ENCODE measurements around the gene CYP1A2.

The CYP1A2 gene

GRCh38 chr15:74790080-74790916, 41.7 kb downstream of the CYP1A2 start:
- peak; percentile 76 for DNase-seq

GRCh38 chr15:74791007-74791406, 42.4 kb downstream of the CYP1A2 start:
- DNase-seq = no peak

DNA sequence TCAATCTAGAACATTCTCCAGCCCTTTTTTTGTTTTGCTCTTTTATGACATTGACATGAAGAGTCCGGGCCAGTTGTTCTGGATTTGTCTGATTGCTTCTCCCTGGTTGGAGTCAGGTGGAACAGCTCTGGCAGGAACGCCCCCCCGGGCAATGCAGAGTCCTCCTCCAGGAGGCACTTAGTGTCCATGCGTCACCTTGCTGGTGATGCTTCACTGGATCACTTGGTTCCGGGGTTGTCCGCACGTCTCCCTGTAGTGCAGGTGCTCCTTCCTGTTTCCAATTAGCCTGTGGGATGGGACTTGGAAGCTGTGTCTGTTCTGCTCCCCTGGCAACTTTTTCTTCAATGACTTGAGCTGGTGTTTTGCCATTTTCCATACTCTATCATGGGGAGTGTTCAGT, 43.0 kb downstream of the CYP1A2 start:
- DNase-seq = no peak

DNA sequence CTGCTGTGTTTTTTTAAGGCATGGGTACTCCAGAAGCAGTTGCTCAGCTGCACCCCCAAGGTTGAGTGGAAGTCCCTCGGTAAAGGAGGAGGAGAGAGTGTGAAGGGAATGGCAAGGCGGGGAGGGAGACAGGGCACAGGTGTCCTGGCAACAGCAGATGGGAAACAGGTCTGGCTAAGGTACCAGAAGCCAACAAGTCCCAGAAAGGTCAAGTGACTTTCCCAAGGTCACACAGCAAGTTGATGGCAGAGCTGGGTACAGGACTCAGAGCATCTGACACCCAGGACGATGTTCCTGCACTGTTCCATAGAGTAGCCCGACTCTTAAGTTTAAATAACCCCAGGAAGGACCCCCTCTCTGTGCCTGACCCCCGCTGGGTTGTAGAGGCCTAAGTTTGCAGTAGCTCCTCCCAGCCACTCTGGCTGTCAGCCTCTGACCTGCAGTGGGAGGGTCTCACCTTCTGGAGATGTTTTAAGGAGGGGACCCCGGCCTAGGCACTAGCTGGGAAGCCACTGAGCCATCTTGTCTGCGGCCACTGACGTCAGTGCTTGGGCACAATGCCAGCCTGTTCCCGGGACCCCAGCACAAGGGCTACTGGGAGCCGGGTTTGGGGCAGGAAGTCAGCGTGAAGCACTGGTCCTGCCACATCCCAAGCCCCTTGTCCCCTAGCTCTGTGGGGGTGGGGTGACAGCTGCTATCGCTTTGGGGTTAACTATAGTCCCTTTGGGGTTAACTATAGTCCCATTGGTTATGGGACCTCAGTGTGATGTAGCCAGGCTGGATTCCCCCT, 43.8 kb downstream of the CYP1A2 start:
- DNase-seq = no peak

DNA sequence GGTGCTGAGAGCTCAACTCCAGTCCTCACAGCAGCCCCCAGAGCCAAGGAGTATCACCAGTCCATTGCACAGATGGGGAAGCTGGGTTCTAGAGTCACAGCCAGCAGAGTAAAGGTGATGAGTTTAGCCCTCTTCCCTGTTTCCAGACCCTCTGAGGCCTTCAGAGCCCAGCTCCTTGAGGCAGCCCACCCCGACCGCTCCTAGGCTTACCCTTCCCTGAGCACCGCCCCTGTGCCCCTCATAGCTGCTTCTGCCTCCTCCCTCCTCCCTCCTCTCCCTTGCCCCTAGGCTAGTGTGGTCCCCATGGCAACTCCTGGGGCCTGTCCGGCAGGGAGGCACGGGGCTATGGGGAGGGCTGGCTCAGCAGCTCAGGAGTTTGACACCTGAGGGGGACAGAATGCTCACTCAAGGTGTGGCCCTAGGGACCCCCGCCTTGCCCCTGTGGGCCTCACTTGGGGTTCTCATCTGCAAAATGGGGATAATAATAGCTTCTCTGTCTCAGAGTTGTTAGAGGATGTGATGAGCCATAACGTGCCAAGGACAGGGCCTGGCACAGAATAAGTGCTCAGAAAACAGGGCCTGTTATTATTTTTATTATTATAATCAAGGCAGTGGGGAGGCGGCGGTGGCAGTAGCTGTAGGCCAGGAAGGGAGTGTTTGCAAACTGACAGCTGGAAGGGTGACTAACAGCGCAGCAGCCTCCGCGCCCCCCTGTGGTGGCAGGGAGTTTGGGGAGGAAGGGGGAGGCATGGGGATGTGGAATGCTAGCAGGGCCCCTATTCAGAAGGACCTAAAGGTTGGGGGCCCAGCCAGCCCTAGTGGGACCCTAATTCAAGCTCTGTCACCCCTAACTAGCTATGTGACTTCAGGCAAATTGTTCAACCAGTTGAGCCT, 44.7 kb downstream of the CYP1A2 start:
- DNase-seq = no peak

DNA sequence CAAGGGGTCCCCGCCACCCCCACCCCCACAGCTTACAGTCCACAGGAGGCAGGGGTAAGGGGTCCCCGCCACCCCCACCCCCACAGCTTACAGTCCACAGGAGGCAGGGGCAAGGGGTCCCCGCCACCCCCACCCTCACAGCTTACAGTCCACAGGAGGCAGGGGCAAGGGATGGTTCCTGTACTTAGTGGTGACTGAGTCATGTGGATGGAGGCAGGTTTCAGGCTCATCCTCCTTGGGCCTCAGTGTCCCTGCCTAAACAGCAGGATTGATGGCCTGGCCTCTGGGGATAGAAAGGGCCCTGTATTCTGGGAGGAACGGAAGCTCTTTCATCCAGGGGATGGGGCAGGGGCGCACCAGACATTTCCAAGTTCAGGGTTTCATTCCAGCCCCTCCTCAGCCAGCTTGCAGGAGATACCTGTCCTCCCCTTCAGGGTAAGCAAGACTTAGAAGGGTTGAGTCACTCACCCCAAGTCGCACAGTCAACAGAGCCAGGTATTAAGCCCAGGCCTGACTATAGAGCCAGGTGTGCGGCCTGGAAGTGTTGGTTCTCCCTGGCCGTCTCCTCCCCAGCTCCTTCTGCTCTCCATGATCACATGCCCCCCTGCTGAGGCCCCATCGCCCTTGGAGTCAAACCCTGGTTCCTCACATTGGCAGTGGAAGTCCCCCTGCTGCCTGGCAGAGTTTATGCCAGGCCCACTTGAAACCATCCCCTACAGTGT, 45.8 kb downstream of the CYP1A2 start:
- DNase-seq = no peak

DNA sequence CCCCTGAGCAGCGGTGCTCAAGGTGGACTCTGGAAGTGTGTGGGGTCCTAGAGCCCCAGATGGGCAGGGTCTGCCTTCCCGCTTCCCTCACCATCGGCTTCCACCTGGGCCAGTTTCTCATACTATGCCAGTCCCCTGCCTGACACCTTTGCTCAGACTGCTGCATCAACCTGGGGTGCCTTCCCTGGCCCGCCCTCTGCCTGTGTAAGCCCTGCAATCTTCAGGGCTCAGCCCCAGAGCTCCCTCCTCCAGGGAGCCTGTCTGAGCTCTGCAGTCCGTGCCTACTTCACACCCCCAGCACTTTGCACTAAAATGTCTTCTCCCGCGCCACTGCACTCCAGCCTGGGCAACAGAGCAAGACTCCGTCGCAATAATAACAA, 46.3 kb downstream of the CYP1A2 start:
- no peak for DNase-seq

GRCh38 chr15:74795966-74796625, 47.5 kb downstream of the CYP1A2 start:
- no peak for DNase-seq

GRCh38 chr15:74798388-74799254, 50.0 kb downstream of the CYP1A2 start:
- DNase-seq = no peak

DNA sequence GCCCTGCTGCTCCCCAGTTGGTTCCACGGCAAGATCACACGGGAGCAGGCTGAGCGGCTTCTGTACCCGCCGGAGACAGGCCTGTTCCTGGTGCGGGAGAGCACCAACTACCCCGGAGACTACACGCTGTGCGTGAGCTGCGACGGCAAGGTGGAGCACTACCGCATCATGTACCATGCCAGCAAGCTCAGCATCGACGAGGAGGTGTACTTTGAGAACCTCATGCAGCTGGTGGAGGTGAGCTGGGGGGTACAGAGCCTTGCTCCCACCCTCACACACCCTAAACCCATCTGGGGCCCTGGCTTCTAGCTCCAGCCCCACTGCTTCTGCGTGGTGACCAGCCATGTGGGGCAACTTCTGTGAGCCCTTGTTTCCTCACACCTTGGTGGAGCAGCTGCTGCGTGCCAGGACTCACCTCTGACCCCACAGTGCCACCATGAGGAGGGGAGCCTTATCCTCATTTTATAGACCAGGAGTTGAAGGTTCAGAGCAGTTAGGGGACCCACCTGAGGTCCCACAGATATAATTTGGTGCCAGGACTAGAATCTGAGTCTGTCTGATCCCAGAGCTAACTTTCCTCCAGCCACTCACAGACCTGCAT, 50.7 kb downstream of the CYP1A2 start:
- DNase-seq = no peak

GRCh38 chr15:74799856-74800558, 51.4 kb downstream of the CYP1A2 start:
- DNase-seq = peak; percentile 68

DNA sequence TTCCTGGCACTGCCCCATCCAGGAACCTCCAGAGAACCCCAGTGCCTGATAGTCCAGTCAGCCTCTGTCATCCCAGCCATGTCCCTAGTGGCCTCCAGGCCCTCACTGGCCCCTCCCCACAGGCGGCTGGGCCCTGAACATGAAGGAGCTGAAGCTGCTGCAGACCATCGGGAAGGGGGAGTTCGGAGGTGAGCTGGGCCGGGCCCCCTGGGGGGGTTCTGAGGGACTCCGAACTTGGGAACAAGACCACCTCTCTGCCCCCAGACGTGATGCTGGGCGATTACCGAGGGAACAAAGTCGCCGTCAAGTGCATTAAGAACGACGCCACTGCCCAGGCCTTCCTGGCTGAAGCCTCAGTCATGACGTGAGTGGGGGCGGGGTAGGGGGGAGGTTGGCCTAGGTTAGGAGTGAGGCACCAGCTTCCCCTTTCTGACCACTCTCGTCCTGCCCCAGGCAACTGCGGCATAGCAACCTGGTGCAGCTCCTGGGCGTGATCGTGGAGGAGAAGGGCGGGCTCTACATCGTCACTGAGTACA, 52.0 kb downstream of the CYP1A2 start:
- DNase-seq = no peak

DNA sequence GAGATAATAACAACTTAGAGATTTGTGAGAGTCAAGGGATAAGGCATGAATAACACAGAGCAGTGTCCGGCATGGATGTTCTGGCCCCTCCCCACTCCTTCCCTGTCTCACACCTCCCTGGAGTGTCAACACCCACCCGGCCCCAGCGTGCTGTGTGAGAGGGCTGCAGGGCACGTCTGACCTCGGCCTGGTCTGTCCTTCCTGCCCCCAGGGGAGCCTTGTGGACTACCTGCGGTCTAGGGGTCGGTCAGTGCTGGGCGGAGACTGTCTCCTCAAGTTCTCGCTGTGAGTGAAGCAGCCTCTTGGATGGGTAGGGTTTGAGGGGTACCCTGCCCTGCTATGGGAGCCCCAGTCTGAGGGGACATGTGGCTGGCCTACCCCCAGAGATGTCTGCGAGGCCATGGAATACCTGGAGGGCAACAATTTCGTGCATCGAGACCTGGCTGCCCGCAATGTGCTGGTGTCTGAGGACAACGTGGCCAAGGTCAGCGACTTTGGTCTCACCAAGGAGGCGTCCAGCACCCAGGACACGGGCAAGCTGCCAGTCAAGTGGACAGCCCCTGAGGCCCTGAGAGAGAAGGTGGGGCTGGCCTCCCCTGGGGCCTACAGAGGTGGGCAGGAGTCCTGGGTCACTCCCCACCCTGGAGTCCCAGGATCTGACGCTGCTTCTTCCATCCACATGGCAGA, 52.8 kb downstream of the CYP1A2 start:
- no peak for DNase-seq

DNA sequence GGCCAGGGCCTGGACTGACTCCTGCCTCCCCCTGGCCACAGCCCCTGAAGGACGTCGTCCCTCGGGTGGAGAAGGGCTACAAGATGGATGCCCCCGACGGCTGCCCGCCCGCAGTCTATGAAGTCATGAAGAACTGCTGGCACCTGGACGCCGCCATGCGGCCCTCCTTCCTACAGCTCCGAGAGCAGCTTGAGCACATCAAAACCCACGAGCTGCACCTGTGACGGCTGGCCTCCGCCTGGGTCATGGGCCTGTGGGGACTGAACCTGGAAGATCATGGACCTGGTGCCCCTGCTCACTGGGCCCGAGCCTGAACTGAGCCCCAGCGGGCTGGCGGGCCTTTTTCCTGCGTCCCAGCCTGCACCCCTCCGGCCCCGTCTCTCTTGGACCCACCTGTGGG, 53.6 kb downstream of the CYP1A2 start:
- DNase-seq = no peak

DNA sequence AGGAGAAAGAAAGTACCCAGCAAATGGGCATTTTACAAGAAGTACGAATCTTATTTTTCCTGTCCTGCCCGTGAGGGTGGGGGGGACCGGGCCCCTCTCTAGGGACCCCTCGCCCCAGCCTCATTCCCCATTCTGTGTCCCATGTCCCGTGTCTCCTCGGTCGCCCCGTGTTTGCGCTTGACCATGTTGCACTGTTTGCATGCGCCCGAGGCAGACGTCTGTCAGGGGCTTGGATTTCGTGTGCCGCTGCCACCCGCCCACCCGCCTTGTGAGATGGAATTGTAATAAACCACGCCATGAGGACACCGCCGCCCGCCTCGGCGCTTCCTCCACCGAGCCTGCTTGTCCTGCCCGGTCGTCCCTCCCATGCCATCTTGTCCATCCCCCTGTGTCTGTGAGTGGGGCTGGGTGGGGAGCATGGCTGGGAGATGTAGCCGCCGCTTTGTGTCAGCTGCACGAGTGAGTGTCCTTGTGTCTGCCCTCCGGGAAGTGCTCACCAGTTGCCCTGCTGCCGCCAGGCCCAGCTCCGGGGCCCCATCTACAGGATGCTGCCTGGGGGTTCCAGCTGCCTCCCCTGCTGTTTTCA, 54.3 kb downstream of the CYP1A2 start:
- DNase-seq = no peak

DNA sequence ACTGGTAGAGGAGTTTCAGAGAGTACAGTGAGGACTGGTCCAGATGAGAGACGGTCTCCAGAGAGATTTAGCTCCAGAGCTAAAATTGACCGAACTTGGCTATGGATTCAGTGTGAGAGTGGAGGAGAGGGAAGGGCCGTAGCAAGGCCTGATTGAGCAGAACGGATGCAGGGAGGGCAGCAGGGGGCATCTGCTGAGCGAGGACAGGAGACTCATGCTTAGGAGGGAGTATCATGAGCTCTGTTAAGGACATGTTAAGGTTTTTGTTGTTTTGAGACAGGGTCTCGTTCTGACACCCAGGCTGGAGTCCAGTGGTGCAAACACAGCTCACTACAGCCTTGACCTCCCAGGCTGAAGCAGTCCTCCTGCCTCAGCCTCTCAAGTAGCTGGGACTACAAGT, 56.3 kb downstream of the CYP1A2 start:
- no peak for DNase-seq

Measured in NCI-H226 (cell line).